GM18508 (cell line): ENCODE measurements around the gene MANBA.
"Not testable (repeated sequence)": the region's sequence is repeated elsewhere in the genome, so short reads cannot be mapped to it uniquely, and the experiment has no call there.

Experiments used
- ATAC-seq: cut with Tn5 transposase; IDR thresholded peaks from one replicate; pipeline ENCODE4 v1.9.1; 2021; ENCODE audit warnings: moderate number of reproducible peaks; ENCODE audit not compliant: insufficient read depth, unreplicated experiment

Gene MANBA

GRCh38 chr4:102726068-102726467 lies 34.7 kb downstream of the MANBA start:
- no peak for ATAC-seq

- no peak for ATAC-seq
Observed at GRCh38 chr4:102725229-102725628, 35.5 kb downstream of the MANBA start.

- ATAC-seq = no peak
Observed at GRCh38 chr4:102723511-102723910, 37.3 kb downstream of the MANBA start.

- no peak for ATAC-seq
Observed at GRCh38 chr4:102722740-102723139, 38.0 kb downstream of the MANBA start.

- not testable (repeated sequence) for ATAC-seq
Observed at GRCh38 chr4:102718833-102719575, 41.8 kb downstream of the MANBA start.

- ATAC-seq = no peak
Observed at GRCh38 chr4:102717448-102718092, 43.2 kb downstream of the MANBA start.

GRCh38 chr4:102715057-102715456 lies 45.7 kb downstream of the MANBA start:
- no peak for ATAC-seq

GRCh38 chr4:102713774-102714173 lies 47.0 kb downstream of the MANBA start:
- ATAC-seq = not testable (repeated sequence)

- ATAC-seq = no peak
Observed at GRCh38 chr4:102713096-102713495, 47.7 kb downstream of the MANBA start.

- ATAC-seq = no peak
Observed at GRCh38 chr4:102710986-102711385, 49.8 kb downstream of the MANBA start.

- not testable (repeated sequence) for ATAC-seq
Observed at GRCh38 chr4:102709060-102709459, 51.7 kb downstream of the MANBA start.

GRCh38 chr4:102707150-102707549 lies 53.6 kb downstream of the MANBA start:
- no peak for ATAC-seq

GRCh38 chr4:102705391-102705935 lies 55.3 kb downstream of the MANBA start:
- no peak for ATAC-seq

- no peak for ATAC-seq
Observed at GRCh38 chr4:102696758-102697157, 64.0 kb downstream of the MANBA start.

- ATAC-seq = no peak
Observed at GRCh38 chr4:102694791-102695190, 66.0 kb downstream of the MANBA start.

GRCh38 chr4:102693861-102694260 lies 66.9 kb downstream of the MANBA start:
- no peak for ATAC-seq

- no peak for ATAC-seq
Observed at GRCh38 chr4:102693262-102693850, 67.4 kb downstream of the MANBA start.

GRCh38 chr4:102692474-102692873 lies 68.3 kb downstream of the MANBA start:
- no peak for ATAC-seq

GRCh38 chr4:102687982-102688433 lies 72.8 kb downstream of the MANBA start:
- ATAC-seq = peak; percentile 17

- peak; percentile 83 for ATAC-seq
Observed at GRCh38 chr4:102687373-102687981, 73.3 kb downstream of the MANBA start.

GRCh38 chr4:102685768-102686167 lies 75.0 kb downstream of the MANBA start:
- no peak for ATAC-seq
